GM12874 (cell line): ENCODE results near the gene AFF3.

Experiments
- TF ChIP-seq, protein P1 (sequence below): IDR thresholded peaks from 2 replicates; pipeline ENCODE4 v1.5.1; 2011; ENCODE audit warnings: low read depth, mild to moderate bottlenecking, control low read depth, low read length, moderate library complexity; ENCODE audit not compliant: insufficient read depth

Gene AFF3

DNA sequence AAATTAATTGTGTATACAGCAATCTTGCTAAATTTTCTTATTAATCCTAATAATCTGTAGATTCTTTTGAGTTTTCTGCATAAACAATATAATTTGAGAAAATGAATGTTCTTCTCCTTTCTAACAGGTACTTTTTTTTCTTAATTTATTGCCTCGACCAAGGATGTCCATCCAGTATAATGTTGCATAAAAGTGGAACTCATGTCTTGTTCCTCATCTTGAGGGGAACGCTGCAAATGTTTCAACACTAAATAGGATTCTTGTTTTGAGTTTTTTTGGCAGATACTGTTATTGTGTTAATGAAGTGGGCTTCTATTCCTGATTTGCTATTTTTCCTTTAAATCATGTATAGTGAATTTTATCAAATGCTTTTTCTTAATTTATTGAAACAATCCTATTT, 408.2 kb downstream of the AFF3 start:
- TF ChIP-seq, protein P1, sequence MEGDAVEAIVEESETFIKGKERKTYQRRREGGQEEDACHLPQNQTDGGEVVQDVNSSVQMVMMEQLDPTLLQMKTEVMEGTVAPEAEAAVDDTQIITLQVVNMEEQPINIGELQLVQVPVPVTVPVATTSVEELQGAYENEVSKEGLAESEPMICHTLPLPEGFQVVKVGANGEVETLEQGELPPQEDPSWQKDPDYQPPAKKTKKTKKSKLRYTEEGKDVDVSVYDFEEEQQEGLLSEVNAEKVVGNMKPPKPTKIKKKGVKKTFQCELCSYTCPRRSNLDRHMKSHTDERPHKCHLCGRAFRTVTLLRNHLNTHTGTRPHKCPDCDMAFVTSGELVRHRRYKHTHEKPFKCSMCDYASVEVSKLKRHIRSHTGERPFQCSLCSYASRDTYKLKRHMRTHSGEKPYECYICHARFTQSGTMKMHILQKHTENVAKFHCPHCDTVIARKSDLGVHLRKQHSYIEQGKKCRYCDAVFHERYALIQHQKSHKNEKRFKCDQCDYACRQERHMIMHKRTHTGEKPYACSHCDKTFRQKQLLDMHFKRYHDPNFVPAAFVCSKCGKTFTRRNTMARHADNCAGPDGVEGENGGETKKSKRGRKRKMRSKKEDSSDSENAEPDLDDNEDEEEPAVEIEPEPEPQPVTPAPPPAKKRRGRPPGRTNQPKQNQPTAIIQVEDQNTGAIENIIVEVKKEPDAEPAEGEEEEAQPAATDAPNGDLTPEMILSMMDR, result no peak

DNA sequence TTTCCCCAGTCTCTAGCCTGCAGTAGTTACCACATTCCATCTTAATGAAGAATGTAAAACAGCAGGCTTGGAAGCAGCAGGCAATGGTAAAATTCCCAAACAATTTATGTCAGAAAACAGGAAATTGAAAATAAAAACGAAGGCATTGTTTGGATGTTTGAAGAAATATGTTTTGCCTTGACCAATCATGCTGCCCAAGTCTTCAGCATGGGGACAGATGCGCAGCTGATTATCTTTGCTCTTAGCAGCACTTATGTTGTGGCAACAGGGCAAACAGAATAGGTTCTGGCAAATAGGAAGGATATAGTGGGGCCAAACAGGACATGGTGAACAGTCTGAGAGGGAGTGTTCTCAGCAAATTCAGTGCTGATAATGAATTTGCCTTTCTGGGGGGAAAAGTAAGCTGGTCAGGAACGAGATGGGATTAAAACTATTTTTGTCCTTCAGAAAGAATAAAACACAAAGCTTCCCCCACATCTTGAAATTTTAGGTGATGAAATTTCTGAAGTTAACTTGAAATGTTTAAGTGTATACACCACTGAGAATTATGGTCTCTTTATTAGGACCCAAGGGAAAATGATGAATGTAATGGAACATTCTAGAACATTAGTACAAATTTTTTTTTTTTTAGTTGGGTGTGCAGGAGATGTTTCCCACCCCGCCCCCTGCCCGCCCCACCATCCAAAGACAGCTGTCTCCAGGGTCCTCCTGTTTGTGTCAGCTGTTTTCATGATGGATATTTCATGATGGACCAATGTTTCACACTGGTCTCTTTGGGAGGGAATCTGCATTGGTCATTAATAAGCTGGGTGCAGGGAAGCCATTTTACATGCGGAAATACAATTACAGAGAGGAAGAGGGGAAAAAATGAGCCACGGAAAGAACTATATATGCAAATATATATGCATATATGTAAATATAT, 413.0 kb downstream of the AFF3 start:
- TF ChIP-seq, protein P1, result no peak

DNA sequence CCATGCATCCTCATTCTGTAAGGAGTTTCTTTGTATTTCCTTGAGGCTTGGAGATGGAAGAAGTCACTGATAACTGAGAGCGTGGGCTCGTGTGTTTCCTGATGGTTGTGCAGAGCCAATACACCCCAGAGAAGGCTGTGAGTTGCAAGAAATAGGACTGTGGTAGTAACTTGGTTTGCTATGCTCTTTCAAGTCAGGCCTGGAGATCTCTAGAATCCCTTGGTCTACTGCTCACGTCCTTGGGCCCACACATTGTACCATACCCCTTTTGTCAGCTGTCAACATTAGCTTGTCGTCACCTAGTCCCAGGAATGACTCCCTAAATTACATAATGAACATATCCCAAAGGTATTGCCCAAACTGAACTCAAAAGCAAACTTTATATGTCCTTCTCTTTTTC, 414.2 kb downstream of the AFF3 start:
- TF ChIP-seq, protein P1, result no peak

DNA sequence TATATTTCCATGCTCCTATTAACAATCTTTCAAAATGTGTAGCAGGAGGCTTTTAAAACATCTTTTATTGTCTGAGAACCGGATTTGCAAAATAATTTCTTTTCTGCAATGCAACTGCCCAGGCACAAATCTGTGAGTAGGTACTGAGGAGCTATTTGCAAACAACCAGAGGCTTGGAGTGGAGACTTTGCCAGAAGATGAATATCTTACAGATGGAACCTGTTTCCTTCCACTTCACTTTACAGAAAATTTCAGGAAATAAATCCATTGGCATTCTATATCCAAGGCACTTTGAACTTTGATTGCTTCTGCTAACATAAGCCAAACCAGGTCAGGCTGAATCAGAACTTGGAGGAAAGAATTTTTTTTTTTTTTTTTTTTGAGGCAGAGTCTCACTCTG, 415.2 kb downstream of the AFF3 start:
- TF ChIP-seq, protein P1, result no peak

DNA sequence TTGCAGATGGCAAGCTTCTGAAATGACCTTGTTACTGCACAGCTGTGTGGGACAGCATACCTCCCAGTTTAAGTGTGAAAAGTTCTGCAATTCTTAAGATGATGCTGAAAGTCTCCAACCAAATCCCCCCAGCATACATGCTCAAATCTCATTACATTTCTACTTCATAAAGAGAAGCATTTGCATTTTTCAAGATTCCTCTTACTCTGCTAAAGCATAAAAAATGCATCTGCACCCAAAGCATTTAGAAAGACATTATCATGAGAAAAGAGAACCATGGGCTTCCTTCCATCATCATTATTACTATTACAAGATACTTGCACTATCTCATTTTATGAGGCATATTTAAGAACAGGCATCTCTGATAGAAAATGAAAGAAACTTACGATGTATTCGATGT, 415.7 kb downstream of the AFF3 start:
- TF ChIP-seq, protein P1, result no peak

DNA sequence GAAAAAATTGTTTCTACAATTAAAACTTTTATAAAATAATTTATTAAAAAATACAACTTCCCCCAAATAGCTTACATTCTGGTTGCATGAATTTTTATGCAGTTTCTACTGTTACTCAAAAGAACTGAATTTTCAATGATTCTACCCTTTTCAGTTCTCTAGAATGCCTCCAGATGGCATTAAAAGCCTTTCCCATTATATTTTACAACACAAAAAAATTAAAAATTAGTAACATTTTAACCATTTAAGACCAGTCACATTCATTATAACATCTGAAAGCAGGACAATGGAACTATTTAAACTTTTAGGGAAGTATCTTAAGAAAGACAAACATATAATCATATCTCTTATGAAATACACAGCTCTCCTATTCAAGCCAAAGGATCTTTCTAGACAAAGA, 416.6 kb downstream of the AFF3 start:
- TF ChIP-seq, protein P1, result no peak

DNA sequence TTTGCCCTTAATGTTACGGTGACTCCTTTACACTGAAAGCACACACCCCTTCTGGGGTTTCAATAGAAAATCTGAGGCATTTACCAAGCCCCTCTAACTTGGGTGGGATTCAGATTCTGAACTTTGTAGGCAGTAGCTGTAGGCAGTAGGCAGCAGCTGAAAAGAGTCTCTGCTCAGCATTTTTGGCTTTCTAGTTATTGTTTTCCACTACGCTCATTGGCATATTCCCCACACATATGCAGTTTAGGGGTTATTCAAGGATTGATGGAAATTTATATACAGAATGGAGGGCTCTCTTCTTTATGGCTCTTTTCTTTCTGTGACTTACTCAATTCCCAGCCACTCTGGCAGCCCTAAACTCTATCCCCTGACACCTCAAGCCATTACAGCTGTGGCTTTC, 419.9 kb downstream of the AFF3 start:
- TF ChIP-seq, protein P1, result no peak
